Measurements from ENCODE around the gene NR5A1. TPM values are rescaled to one million over a fixed set of nuclear protein-coding genes. Genes with fewer than 3 reads are reported as not detected.

Gene NR5A1
- total RNA-seq, 4 donors from 2014 or later: 0.40 TPM; not detected in 3

DNA sequence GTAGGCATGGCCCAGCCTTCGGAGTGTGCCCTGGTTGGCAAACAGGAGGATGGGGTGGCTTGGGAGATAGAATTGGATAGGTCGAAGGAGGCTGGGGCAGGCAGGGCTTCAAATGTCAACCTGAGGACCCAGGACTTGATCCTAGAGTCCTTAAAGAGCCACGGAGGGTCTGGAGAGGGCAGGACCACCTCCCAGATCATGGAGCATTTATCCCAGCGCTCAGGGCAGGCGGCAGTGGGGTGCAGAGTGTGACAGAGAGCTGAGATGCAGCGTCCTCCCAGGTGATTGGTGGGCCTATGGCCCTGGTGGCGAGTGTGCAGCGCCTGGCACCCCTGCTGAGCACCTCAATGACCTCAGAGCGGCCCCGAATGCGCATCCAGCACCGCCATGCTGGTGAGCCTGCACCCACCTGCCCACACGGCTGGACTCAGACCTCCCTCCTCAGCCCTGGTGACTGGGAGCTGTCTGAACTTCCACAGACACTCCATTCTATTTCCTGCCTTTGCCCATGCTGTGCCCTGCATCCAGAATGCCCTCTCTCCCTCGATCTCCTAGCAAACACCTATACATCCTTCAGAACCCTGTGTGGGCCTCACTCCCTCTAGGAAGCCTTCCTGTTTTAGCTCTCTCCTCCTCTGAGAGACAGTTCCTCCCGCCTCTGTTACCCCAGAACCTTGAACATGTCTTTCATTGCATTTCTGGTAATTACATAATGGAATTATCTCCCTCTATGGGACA is 50.7 kb downstream of the NR5A1 start:
- H3K9me3 ChIP-seq: no peaks in the 10 kb centered on the region
- no peak overlapping the region for H3K27ac ChIP-seq
- peaks cover 0 to 5% of the 10 kb centered on the region in 2 donors for H3K4me1 ChIP-seq
- TF ChIP-seq, protein P1, sequence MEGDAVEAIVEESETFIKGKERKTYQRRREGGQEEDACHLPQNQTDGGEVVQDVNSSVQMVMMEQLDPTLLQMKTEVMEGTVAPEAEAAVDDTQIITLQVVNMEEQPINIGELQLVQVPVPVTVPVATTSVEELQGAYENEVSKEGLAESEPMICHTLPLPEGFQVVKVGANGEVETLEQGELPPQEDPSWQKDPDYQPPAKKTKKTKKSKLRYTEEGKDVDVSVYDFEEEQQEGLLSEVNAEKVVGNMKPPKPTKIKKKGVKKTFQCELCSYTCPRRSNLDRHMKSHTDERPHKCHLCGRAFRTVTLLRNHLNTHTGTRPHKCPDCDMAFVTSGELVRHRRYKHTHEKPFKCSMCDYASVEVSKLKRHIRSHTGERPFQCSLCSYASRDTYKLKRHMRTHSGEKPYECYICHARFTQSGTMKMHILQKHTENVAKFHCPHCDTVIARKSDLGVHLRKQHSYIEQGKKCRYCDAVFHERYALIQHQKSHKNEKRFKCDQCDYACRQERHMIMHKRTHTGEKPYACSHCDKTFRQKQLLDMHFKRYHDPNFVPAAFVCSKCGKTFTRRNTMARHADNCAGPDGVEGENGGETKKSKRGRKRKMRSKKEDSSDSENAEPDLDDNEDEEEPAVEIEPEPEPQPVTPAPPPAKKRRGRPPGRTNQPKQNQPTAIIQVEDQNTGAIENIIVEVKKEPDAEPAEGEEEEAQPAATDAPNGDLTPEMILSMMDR (IDR thresholded peaks at IDR 0.05): no peak
- no peak for TF ChIP-seq POLR2A (IDR thresholded peaks at IDR 0.05)
- intact Hi-C loops (cut with DNase I): no loop called here
- DNase-seq: no peak
- H3K36me3 ChIP-seq: no peaks in the 10 kb centered on the region
- WGBS, 2 donors: 59 to 68% methylated on average over 14 to 15 of the region's 15 CpGs
- H3K27me3 ChIP-seq: peaks cover 10% of the 10 kb centered on the region
- no peak overlapping the region for H3K4me3 ChIP-seq (replicated peaks in 1 of 3)

DNA sequence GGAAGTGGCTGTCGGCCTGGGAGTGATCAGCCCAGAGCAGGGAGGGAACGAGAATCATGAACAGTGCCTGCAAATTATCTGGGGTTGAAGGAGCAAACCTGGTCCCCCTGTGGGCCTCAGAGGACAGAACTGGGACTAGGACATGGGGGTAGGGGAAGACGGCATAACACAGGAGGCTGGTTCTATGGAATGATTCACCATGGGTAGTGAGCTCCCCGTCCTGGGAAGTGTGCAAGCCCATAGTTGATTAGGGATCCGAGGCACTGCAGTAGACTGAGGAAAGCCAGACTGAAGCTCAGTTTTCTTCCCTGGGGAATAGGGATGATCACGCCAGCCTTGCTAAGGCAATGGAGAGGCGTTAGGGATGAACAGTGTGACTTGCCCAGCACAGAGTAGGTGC is 51.4 kb downstream of the NR5A1 start:
- 67 to 82% methylated on average over 7 of the region's 7 CpGs for WGBS, 2 donors

DNA sequence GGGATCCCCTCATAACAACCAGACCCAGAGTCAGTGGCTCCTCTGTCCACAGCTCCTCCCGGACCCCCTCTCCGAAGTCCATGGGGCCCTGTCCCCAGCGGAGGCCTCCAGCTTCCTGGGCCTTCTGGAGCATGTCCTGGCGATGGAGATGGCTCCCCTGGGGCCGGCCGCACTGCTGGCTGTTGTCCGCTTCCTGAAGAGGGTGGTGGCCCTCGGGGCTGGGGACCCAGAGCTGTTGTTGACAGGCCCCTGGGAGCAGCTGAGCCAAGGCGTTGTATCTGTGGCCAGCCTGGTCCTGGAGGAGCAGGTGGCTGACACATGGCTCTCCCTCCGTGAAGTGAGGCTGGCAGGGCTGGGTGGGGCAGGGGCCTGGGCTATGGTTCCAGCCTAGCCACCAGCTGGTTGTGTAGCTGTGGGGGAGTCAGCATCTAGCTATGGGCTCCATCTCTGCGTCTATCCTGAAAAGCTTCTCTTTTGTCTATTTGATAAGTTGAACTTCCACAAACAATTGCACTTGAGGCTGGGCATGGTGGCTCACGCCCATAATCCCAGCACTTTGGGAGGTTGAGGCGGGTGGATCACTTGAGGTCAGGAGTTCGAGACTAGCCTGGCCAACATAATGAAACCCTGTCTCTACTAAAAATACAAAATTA is 52.3 kb downstream of the NR5A1 start:
- Histone ChIP-seq H3K27me3 (peaks cover 16% of the 10 kb centered on the region), H3K4me1 (peaks cover 4 to 13% of the 10 kb centered on the region in 2 donors), H3K4me3 (replicated peaks in 1 of 3) (no peak overlapping the region), H3K9me3 (no peaks in the 10 kb centered on the region), H3K36me3 (no peaks in the 10 kb centered on the region), H3K27ac (no peak overlapping the region)
- no peak for DNase-seq
- intact Hi-C loops (cut with DNase I): no loop called here
- TF ChIP-seq POLR2A (IDR thresholded peaks at IDR 0.05): no peak
- TF ChIP-seq, protein P1 (IDR thresholded peaks at IDR 0.05): no peak
- WGBS, 2 donors: 82 to 96% methylated on average over 5 of the region's 14 CpGs

More for the DNA sequence above, 51.4 kb downstream of the NR5A1 start:
- Histone ChIP-seq H3K27ac (no peak overlapping the region), H3K36me3 (no peaks in the 10 kb centered on the region), H3K9me3 (no peaks in the 10 kb centered on the region), H3K27me3 (peaks cover 12% of the 10 kb centered on the region), H3K4me1 (peaks cover 0 to 7% of the 10 kb centered on the region in 2 donors), H3K4me3 (replicated peaks in 1 of 3) (no peak overlapping the region)
- intact Hi-C loops (cut with DNase I): no loop called here
- DNase-seq: no peak
- TF ChIP-seq, protein P1 (IDR thresholded peaks at IDR 0.05): no peak
- no peak for TF ChIP-seq POLR2A (IDR thresholded peaks at IDR 0.05)

- intact Hi-C loops (cut with DNase I): no loop called here
- DNase-seq: no peak
- H3K27me3 ChIP-seq: peaks cover 16% of the 10 kb centered on the region
- H3K36me3 ChIP-seq: no peaks in the 10 kb centered on the region
- H3K4me3 ChIP-seq (replicated peaks in 1 of 3): no peak overlapping the region
- H3K27ac ChIP-seq: no peak overlapping the region
- H3K9me3 ChIP-seq: no peaks in the 10 kb centered on the region
- no peak for TF ChIP-seq POLR2A (IDR thresholded peaks at IDR 0.05)
- TF ChIP-seq, protein P1 (IDR thresholded peaks at IDR 0.05): no peak
- WGBS, 2 donors: 77 to 81% methylated on average over 2 to 9 of the region's 9 CpGs
- peaks cover 4 to 13% of the 10 kb centered on the region in 2 donors for H3K4me1 ChIP-seq
Observed at GRCh38 chr9:124454296-124454695, 52.9 kb downstream of the NR5A1 start.

- Histone ChIP-seq H3K4me3 (replicated peaks in 1 of 3) (no peak overlapping the region), H3K36me3 (no peaks in the 10 kb centered on the region), H3K27ac (no peak overlapping the region), H3K4me1 (peaks cover 4 to 13% of the 10 kb centered on the region in 2 donors), H3K9me3 (no peaks in the 10 kb centered on the region), H3K27me3 (peaks cover 16% of the 10 kb centered on the region)
- DNase-seq: no peak
- WGBS, 2 donors: 40 to 53% methylated on average over 10 to 22 of the region's 35 CpGs
- TF ChIP-seq, protein P1 (IDR thresholded peaks at IDR 0.05): no peak
- TF ChIP-seq POLR2A (IDR thresholded peaks at IDR 0.05): no peak
- intact Hi-C loops (cut with DNase I): no loop called here
Observed at GRCh38 chr9:124453586-124454191, 53.5 kb downstream of the NR5A1 start.

All from thyroid gland (tissue), 4 donors.